Stimulated activated CD4-positive, alpha-beta T cell treated with anti-CD3 and anti-CD28 coated beads, Interleukin-15, amount 100 ng/mL, for 48 hours (primary cell): ENCODE results near the gene GRIK2.

Experiments
- DNase-seq, 2 donors: peaks; one replicate each; pipeline ENCODE4 v3.0.0-alpha.2; 2020; ENCODE audit warnings: low read depth in 2 of 2

GRIK2 gene

DNA sequence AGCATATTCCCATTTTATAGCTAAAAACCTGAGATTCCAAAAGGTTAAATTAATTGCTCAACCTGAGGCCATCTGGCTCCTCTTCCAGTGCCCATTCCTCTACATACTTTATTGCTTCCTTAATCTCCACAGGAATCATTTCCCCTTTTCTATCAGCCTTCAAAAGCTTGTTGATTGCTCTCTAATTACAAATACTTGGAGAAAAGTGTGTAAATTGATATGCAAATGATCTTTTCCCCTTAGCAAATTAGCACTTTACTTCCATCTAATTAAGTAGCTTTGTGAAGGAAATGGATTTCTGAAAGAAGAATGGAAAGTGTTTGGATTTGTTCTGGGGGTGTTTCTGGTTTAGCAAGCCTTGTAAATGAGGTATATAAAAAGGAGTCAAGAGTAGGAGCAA is 323.3 kb downstream of the GRIK2 start:
- DNase-seq, result no peak

DNA sequence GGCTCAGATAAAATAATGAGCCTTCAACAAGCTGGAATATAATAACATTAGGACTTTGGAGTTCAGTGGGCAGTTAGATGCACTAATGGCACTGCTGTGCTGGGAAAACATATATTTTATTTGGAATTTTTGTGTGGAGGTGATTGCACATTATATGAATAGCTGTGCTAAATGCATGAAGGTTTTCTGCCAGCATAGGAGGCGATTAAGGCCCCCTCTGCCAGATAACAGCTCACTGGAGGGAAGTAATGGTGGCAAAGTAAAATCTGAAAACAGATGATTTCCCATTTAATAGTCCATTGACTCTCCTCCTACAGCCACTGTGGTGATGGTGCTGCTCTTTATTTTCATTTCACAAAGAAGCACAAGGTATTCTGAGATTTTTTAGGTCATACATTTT is 326.0 kb downstream of the GRIK2 start:
- DNase-seq, result no peak

- DNase-seq, result no peak
Observed at GRCh38 chr6:101722471-101722870, 329.0 kb downstream of the GRIK2 start.

- no peak for DNase-seq
Observed at GRCh38 chr6:101722991-101723579, 329.6 kb downstream of the GRIK2 start.

GRCh38 chr6:101728388-101728787 is 334.9 kb downstream of the GRIK2 start:
- DNase-seq, result no peak

DNA sequence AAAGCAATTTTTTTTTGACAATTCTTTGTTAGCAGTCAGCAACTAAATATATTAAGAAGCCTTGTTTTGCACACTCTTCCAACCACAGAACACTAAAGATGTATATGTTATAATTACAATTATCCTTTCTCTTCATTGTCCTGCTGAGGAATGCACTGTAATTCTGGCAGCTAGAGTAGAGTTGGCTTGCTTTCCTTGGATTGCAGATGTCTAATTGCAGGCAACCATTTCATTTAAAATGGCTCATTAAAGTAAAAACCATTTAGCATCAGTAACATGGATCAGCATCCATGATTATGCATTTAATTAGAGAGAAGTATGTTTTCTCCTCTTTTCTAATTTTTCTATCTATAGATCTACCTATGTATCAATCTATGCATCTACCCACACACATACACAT is 335.4 kb downstream of the GRIK2 start:
- no peak for DNase-seq

DNA sequence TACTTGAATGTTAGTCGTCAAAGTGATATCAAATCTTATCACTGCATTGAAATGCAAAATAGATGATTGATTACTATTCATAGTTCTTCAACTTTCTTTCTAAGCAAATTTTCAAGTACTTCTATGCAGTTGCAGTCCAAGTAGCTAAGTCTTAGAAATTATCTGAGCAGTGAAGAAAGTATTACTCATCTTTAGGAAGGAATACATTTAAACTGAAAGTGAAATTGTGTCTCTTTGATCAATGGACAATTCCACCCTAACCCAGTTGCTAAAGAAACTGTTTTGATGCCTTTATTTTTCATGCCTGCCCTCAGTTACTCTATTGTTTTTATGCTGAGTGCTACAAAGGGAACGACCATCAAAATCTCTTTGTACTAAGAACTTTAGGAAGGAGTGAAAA is 337.4 kb downstream of the GRIK2 start:
- DNase-seq, result no peak

DNA sequence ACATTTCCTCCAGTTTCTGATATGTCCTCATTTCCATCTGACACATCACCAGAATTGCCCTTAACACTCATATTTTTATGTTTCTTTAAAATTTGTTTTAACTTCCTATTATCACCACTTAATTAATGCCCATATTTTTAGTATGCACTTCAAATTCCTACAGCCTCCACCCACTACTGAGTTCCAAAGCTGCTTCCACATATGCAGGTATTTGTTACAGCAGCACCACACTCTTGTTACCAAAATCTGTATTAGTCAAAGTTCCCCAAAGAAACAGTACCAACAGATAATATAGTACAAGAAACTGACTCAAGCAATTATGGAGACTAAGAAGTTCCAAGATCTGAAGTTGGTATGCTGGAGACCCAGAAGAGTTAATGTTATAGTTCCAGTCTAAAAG is 340.4 kb downstream of the GRIK2 start:
- DNase-seq, result no peak

- DNase-seq, result no peak
Observed at GRCh38 chr6:101738481-101738880, 345.0 kb downstream of the GRIK2 start.

GRCh38 chr6:101740631-101741030 is 347.1 kb downstream of the GRIK2 start:
- DNase-seq, result no peak

- no peak for DNase-seq
Observed at GRCh38 chr6:101741474-101742171, 348.1 kb downstream of the GRIK2 start.

- no peak for DNase-seq
Observed at GRCh38 chr6:101747160-101747559, 353.7 kb downstream of the GRIK2 start.

GRCh38 chr6:101747716-101748115 is 354.2 kb downstream of the GRIK2 start:
- DNase-seq, result no peak

- no peak for DNase-seq
Observed at GRCh38 chr6:101755931-101756330, 362.4 kb downstream of the GRIK2 start.

DNA sequence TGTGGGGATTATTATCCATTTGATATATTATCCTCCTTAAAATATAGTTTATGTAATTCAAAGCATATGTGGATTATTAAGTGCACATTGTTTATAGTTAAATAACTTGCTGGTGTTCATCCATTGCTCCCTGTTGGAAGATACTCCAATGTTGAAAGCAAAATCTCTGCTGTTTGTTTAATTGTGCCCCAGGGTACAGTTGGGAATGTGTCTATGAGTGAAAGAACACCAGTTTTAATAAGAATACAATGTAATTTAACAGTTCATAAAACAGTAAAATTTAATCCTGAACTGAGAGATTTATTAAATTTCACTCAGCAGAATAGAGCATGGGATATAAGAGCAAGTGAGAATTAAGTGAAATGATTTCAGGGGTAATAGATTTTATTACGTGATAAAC is 364.9 kb downstream of the GRIK2 start:
- DNase-seq, result no peak

DNA sequence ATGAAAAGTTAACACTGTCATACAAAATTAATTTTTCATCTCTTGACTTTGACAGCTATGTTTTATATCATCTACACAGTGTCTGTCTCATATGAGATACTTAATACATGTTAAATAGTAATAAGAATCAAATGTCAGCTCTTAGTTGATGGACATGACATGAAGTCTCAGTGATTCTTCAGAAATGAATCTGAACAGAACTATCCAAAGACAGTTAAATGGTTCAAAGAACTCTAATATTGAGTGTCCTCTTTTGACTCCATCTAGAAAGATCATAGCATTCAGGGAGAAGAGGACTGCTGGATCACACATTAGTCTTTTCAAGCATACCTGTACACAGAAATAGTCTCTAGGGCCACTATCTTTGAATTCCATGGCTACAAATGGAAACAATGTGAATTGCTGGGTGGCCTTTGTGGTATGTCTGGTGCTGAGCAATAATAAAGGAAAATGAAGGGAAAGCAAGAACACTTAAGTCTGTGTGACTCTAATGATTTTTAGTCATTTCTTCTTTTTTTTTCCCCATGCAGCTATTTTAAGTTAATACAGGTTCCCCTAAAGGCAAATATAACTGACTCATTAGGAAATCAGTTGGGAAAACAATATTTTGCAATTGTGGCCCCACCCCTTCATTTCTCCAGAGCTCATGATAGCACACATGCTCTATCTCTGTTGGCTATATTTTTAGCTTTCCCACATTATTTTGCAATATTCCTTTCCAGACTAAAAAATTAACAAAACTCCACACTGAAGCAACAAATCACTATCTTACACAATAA is 367.5 kb downstream of the GRIK2 start:
- DNase-seq, result no peak

- DNase-seq, result no peak
Observed at GRCh38 chr6:101762851-101763250, 369.3 kb downstream of the GRIK2 start.

DNA sequence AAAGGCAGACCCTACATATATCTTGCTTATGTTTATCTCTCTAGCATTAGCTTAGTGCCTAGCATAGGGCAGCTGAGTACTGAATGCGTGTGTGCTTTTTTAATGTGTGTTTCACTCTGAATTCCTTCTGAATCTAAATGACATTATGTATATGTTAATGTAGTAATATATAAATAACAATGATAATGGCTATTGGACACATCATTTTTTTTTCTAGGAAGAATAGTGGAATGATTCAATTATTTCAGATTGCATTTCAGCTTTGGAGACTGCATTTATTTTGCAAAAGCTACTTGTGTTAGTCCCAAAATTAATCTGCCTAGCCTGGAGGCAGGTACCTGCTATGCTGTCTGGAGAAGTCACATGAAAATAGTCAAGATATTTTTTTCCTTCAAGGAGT is 371.8 kb downstream of the GRIK2 start:
- DNase-seq, result no peak

DNA sequence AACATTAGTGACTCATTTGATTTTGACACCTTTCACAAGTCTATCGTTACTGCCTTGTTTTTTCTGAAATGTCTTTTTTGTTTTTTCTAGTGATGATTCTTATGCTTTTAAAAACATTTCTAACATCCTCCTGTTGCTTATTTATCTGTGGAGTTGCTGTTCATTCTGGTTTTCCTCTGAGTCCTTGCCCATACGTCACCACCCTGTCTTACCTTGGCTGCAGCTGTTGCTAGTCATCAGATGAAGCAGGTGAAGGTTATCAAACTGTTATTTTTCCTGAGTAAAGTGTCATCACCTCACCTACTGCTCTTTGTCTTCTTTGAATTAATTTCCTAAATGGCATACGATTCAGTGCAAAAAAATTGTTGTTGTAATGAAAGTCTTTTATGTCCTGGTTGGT is 376.6 kb downstream of the GRIK2 start:
- no peak for DNase-seq

GRCh38 chr6:101776919-101777350 is 383.4 kb downstream of the GRIK2 start:
- DNase-seq, result no peak

DNA sequence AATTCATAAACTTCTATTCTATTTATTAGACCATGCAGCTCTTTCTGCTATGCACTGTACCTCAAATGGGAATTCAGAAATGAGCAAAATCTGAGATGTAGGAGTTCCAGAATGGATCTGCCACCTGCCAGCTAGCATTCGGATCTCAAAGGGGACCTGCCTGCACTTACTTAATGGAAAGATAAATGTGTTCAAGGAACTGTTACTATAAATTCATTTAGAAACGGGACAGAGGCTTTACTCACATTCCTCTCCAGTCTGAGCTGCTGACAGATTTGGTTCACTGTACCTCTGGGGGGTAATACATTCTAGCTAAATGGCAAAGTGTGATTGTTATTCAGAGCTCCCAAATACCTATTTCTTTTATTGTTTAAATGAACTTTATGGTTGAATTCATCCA is 384.1 kb downstream of the GRIK2 start:
- no peak for DNase-seq

DNA sequence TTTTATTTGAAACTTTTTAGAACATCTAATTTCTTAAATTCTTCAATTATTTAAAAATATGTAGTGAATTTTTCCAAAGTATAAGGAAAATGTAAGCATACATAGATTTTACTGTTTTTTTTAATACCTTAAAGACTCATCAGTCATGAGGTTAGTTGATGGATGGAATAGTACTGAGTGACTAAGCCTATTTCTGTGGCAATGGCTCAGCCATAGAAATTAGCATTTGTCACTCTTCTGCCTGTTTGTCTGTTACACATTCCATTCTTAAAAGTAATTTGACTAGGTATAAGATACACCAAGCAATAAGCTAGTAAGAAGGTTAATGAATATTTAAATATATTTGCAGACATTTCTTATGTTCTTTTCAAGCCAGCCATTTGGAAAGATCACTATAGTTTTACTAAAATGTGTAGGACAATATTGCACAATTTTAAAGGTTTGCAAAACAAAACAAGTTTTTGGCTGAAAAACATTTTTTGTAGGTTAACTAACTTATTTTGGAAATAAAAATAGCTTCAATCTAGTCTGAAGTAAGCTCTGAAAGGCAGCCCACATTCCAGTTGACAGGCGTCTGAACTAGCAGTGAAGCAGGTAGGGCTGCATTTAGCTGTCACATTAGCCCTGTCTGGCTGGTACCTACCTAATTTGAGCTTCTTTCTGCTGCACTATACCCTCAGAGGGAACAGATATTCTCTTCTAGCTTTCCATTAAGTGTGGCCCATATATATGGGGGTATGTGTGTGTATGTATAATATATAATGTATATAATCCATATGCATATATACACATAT is 385.7 kb downstream of the GRIK2 start:
- no peak for DNase-seq
